ENCODE data around the gene TM2D3. TPM values are rescaled to one million over a fixed set of nuclear protein-coding genes. Genes with fewer than 3 reads are reported as not detected.

Gene TM2D3
- total and polyA plus RNA-seq, 10 of the 15 experiments (the other 5 are each of a cell fraction or from before 2014, with no cell fraction given), result 28.3 to 84.5 (median 45.0) TPM

- DNase-seq (ENCODE audit: low read depth, low spot score) (no peak), FAIRE-seq (no peak), ATAC-seq (no peak)
- Histone ChIP-seq H3K27ac (ENCODE audit: control insufficient read depth, insufficient read depth) (no peak overlapping the region), H3K9ac (ENCODE audit: control insufficient read depth, insufficient read depth, low read length) (no peak overlapping the region), H4K20me1 (ENCODE audit: control insufficient read depth, insufficient read depth) (no peaks in the 10 kb centered on the region), H3K4me2 (ENCODE audit: control insufficient read depth, insufficient read depth) (no peak overlapping the region), H3K4me1 (ENCODE audit: control insufficient read depth, insufficient read depth, low read length) (peaks cover 15% of the 10 kb centered on the region), H3K79me2 (ENCODE audit: control insufficient read depth, insufficient read depth, low read length) (no peaks in the 10 kb centered on the region), H2AFZ (ENCODE audit: control insufficient read depth, low read depth, low read length) (no peak overlapping the region), H3K27me3 (replicated peaks in 1 of 2; ENCODE audit: control insufficient read depth in 2 of 2, insufficient read depth in 2 of 2, low read length in 1 of 2) (no peaks in the 10 kb centered on the region), H3K36me3 (ENCODE audit: control insufficient read depth in 2 of 2, insufficient read depth in 2 of 2, low read length in 1 of 2) (peaks cover 0 to 2% of the 10 kb centered on the region in 2 experiments; a peak in 1 of 4 replicates), H3K9me3 (replicated peaks; ENCODE audit: control insufficient read depth, insufficient read depth, low read length) (peaks cover 4% of the 10 kb centered on the region; the same call in 1 of the 3 replicates), H3K4me3 (no peak overlapping the region)
- TF ChIP-seq MEF2B (IDR thresholded peaks at IDR 0.05; ENCODE audit: partially characterized antibody, poor library complexity, severe bottlenecking) (no peak), EZH2 (IDR thresholded peaks at IDR 0.05; ENCODE audit: borderline replicate concordance, control insufficient read depth, low read depth, low read length) (no peak)
- intact Hi-C loops (cut with micrococcal nuclease; ENCODE audit: unreplicated experiment) (no loop called here), in situ Hi-C loops (cut with MboI) (no loop called here)
- no TSS peak for BruUV-seq (replicated peaks)
- ChIA-PET CTCF (interaction anchor here (0.7 kb wide), 1 partner anchor 36 kb away, joined by 3 read pairs; no protein-coding TSS in a partner anchor), RAD21 (ENCODE audit: unreplicated experiment) (no interaction called here), SMC1A (ENCODE audit: uncharacterized antibody, unreplicated experiment) (no interaction called here), POLR2A (no interaction called here)
- WGBS (ENCODE audit: insufficient coverage, insufficient replicate concordance, low lambda C conversion rate, missing lambda C conversion rate), result 84% methylated on average over 10 of the region's 10 CpGs
Measured at GRCh38 chr15:101618076-101618475, 34.1 kb downstream of the TM2D3 start.

DNA sequence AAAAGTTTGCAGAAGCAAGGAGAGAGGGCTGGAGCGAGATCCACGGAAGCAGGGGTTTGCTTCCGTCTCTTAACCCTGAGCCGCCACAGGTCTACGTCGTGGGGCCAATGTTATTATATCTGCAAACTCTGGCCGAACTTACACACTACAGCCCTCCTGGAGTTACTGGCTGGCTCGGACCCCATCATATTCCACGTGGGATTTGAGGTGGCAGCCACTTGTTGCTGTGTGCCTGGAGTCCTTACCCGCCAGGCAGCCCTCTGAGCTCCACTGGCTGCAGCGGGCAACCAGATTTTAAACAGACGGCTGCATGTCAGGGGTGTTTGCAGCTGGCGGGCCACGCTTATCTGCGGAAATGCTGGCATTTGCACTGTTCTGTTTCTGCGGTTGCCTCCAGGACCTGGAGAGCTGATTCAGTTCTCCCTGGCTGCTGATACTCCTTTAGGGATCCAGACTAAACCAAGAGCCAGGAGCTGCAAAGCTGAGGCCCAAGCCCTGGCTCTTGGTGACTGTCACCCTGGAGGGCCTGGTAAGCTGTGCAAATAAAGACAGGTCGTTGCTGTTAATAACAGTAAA is 34.7 kb downstream of the TM2D3 start:
- ChIA-PET SMC1A (ENCODE audit: uncharacterized antibody, unreplicated experiment) (no interaction called here), CTCF (interaction anchor here (0.6 to 0.7 kb wide), 2 partner anchors 19 to 37 kb away, joined by 3 read pairs; no protein-coding TSS in a partner anchor), POLR2A (no interaction called here), RAD21 (ENCODE audit: unreplicated experiment) (no interaction called here)
- Histone ChIP-seq H3K27me3 (replicated peaks in 1 of 2; ENCODE audit: control insufficient read depth in 2 of 2, insufficient read depth in 2 of 2, low read length in 1 of 2) (no peaks in the 10 kb centered on the region), H2AFZ (ENCODE audit: control insufficient read depth, low read depth, low read length) (no peak overlapping the region), H4K20me1 (ENCODE audit: control insufficient read depth, insufficient read depth) (no peaks in the 10 kb centered on the region), H3K9me3 (replicated peaks; ENCODE audit: control insufficient read depth, insufficient read depth, low read length) (peaks cover 3% of the 10 kb centered on the region; the same call in 1 of the 3 replicates), H3K79me2 (ENCODE audit: control insufficient read depth, insufficient read depth, low read length) (no peaks in the 10 kb centered on the region), H3K27ac (ENCODE audit: control insufficient read depth, insufficient read depth) (no peak overlapping the region), H3K4me2 (ENCODE audit: control insufficient read depth, insufficient read depth) (no peak overlapping the region), H3K4me3 (no peak overlapping the region), H3K9ac (ENCODE audit: control insufficient read depth, insufficient read depth, low read length) (no peak overlapping the region), H3K36me3 (ENCODE audit: control insufficient read depth in 2 of 2, insufficient read depth in 2 of 2, low read length in 1 of 2) (peaks cover 0 to 2% of the 10 kb centered on the region in 2 experiments; a peak in 1 of 4 replicates), H3K4me1 (ENCODE audit: control insufficient read depth, insufficient read depth, low read length) (peaks cover 15% of the 10 kb centered on the region)
- DNase-seq (ENCODE audit: low read depth, low spot score), result no peak
- no peak for FAIRE-seq
- ATAC-seq, result no peak
- no TSS peak for BruUV-seq (replicated peaks)
- 82% methylated on average over 17 of the region's 17 CpGs for WGBS (ENCODE audit: insufficient coverage, insufficient replicate concordance, low lambda C conversion rate, missing lambda C conversion rate)
- intact Hi-C loops (cut with micrococcal nuclease; ENCODE audit: unreplicated experiment) (no loop called here), in situ Hi-C loops (cut with MboI) (no loop called here)
- TF ChIP-seq NRF1 (conservative IDR thresholded peaks at IDR 0.05; ENCODE audit: low read depth, low read length) (no peak), ATF7 (IDR thresholded peaks at IDR 0.05; ENCODE audit: low read depth) (no peak), NFXL1 (IDR thresholded peaks at IDR 0.05; ENCODE audit: borderline replicate concordance) (no peak), SMC3 (IDR thresholded peaks at IDR 0.05; ENCODE audit: borderline replicate concordance, low read length) (no peak), PAX8 (IDR thresholded peaks at IDR 0.05) (no peak), CEBPB (IDR thresholded peaks at IDR 0.05; ENCODE audit: borderline replicate concordance in 1 of 2, low read depth in 2 of 2, low read length in 2 of 2) (no peak), EZH2 (IDR thresholded peaks at IDR 0.05; ENCODE audit: borderline replicate concordance, control insufficient read depth, low read depth, low read length) (no peak), SUZ12 (IDR thresholded peaks at IDR 0.05; ENCODE audit: unreplicated experiment) (no peak), POLR2AphosphoS2 (IDR thresholded peaks at IDR 0.05; ENCODE audit: low read depth, low read length) (no peak), ATF2 (IDR thresholded peaks at IDR 0.05; ENCODE audit: low read length) (no peak), FOS (IDR thresholded peaks at IDR 0.05; ENCODE audit: borderline replicate concordance, extremely low read depth, insufficient read length) (no peak)
- TF ChIP-seq, protein P1, sequence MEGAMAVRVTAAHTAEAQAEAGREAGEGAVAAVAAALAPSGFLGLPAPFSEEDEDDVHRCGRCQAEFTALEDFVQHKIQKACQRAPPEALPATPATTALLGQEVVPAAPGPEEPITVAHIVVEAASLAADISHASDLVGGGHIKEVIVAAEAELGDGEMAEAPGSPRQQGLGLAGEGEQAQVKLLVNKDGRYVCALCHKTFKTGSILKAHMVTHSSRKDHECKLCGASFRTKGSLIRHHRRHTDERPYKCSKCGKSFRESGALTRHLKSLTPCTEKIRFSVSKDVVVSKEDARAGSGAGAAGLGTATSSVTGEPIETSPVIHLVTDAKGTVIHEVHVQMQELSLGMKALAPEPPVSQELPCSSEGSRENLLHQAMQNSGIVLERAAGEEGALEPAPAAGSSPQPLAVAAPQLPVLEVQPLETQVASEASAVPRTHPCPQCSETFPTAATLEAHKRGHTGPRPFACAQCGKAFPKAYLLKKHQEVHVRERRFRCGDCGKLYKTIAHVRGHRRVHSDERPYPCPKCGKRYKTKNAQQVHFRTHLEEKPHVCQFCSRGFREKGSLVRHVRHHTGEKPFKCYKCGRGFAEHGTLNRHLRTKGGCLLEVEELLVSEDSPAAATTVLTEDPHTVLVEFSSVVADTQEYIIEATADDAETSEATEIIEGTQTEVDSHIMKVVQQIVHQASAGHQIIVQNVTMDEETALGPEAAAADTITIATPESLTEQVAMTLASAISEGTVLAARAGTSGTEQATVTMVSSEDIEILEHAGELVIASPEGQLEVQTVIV (IDR thresholded peaks at IDR 0.05; ENCODE audit: borderline replicate concordance, partially characterized antibody), result no peak
